GM19452 (cell line): ENCODE measurements around the gene FXR2.
A peak's percentile ranks its signal among the peaks of the same experiment; 100 is the strongest.

Experiments used
- ATAC-seq: cut with Tn5 transposase; IDR thresholded peaks from one replicate; pipeline ENCODE4 v1.9.1; 2021; ENCODE audit not compliant: unreplicated experiment

The FXR2 gene

DNA sequence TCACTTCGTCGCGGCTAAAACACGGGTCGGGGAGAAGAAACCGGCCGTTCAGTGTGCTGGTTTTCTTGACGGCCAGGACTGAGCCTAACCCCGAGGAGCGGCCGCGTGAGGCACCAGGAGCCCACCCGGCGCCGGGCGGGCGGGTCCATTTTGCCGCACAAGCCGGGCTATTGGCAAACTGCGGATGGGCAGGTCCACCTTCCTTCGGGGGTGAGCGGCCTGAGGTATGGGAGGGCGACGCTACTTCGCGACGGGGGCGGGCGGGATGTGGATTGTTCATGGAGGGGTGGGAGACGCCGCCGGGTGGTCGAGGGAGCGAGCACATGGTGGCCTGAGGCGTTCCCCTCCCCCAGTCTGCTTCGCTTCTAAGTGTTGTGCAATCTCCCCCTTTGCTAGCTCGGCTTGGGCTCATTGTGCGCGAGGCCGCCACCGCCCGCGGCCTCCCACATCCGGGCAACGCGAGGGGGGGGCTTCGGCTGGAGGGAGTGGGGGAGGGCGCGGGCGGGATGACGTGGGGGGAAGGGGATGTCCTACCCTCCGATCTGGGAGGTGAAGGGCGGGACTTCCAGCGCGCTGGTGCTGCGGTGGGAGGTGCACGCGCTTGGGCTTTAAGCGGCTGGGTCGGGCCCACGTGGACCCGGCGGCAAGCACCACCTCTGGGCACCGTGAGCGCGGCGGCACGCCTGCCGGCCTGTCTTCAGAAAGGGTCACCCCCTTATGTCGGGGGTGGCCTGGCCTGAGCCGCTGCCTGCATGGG is 41.2 kb downstream of the FXR2 start:
- ATAC-seq, result peak; percentile 28

GRCh38 chr17:7572588-7573323 is 41.9 kb downstream of the FXR2 start:
- peak; percentile 85 for ATAC-seq

DNA sequence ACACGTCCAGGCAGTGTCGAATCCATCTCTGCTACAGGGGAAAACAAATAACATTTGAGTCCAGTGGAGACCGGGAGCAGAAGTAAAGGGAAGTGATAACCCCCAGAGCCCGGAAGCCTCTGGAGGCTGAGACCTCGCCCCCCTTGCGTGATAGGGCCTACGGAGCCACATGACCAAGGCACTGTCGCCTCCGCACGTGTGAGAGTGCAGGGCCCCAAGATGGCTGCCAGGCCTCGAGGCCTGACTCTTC is 42.4 kb downstream of the FXR2 start:
- ATAC-seq, result no peak

DNA sequence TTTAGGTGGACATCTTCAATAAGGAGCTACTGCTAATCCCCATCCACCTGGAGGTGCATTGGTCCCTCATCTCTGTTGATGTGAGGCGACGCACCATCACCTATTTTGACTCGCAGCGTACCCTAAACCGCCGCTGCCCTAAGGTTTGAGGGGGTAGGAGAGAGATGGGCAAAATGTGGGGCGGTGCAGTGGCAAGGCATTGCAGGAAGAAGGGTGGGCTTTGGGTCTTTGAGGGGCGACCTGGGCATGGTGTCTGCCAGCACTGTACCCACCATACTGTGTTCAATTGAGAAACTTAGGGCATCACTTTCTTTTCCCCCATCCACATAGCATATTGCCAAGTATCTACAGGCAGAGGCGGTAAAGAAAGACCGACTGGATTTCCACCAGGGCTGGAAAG is 44.3 kb downstream of the FXR2 start:
- no peak for ATAC-seq

GRCh38 chr17:7569571-7569970 is 45.1 kb downstream of the FXR2 start:
- no peak for ATAC-seq

GRCh38 chr17:7563115-7563869 is 51.4 kb downstream of the FXR2 start:
- ATAC-seq, result no peak

DNA sequence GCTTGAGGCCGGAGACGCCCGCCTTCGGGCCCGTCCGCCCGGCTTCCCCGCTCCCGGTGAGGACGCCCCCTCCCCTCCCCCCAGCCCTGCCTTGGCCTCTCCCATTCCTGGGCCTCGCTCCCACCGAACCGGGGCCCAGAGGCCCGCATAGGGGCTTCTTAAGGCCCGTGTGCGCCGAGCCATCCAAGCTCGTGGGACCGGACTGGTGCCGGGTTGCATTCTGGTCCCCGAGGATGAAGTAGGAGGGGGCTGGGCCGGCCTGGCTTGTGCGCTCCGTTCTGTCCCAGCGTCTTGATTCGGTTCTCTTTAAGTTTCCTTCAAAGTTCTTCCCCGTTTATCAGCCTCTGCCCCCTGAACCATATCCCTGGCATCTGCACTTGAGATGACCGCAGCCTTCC is 52.5 kb downstream of the FXR2 start:
- peak; percentile 11 for ATAC-seq

DNA sequence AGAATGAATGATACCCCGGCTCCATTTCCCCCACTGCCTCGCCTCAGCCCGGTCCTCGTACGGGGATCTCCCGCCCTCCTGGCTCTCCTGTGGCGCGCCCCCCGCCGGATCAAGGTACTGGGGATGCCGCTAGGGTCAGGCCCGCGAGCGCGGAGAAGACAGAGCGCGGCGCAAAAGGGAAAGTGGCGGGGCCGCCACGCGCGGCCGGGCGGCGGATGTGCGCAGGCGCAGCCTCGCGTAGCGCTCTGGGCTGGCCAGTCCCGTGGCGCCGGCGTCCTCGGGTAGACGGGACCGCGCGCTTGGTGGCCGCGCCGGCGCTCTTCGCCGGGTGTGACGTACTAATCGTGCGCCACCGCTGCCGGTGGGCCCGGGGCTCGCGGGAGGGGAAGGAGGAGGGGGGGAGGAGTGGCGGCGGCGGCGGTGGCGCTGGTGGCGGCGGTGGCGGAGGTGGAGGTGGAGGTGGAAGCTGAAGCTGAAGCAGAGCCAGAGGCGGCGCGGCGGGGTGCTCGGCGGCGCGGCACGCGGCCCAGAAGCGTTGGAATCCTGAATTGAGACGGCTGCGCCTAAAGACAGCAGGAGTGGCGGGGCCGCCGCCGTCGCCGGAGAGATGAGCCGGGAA is 53.0 kb downstream of the FXR2 start, which contains the start of gene SENP3:
Gene SENP3 (plus strand): TSS at position 331 of the 619 bp plus-strand sequence. CDS start 1,158 bp downstream, outside the sequence.
- ATAC-seq, result peak; percentile 55

DNA sequence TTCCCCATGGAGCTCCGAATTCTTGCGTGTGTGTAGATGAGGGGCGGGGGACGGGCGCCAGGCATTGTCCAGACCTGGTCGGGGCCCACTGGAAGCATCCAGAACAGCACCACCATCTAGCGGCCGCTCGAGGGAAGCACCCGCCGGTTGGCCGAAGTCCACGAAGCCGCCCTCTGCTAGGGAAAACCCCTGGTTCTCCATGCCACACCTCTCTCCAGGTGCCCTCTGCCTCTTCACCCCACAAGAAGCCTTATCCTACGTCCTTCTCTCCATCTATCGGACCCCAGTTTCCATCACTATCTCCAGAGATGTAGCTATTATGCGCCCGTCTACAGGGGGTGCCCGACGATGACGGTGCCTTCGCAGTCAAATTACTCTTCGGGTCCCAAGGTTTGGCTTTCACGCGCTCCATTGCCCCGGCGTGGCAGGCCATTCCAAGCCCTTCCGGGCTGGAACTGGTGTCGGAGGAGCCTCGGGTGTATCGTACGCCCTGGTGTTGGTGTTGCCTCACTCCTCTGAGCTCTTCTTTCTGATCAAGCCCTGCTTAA is 53.6 kb downstream of the FXR2 start:
- peak; percentile 43 for ATAC-seq

DNA sequence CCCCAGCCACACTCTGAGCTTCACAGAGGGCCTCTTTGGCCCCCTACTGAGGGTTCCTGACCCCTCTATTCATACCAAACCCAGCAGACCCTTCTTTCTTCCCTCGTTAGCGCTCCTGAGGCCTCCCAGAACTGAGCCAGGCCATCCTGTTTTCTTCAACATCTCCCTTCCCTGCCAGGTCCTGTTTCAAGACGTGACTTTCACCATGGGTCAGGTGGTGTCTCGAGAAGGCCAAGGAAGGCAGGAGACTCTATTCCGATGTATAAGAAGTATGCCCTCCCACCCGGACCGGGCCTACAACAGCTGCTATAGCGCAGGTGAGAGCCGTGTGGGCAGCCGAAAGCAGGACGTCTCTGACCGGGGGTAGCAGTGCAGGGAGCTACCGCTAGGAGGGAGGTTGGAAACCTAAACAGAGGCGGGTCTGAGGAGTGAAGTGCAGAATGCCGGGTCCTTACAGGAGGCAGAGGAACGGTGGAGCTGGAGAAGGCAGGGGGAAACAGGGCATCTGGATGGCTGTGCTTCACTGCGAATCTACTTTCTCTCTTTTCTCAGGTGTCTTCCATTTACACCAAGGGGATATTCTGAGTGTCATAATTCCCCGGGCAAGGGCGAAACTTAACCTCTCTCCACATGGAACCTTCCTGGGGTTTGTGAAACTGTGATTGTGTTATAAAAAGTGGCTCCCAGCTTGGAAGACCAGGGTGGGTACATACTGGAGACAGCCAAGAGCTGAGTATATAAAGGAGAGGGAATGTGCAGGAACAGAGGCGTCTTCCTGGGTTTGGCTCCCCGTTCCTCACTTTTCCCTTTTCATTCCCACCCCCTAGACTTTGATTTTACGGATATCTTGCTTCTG is 54.3 kb downstream of the FXR2 start:
- ATAC-seq, result no peak

DNA sequence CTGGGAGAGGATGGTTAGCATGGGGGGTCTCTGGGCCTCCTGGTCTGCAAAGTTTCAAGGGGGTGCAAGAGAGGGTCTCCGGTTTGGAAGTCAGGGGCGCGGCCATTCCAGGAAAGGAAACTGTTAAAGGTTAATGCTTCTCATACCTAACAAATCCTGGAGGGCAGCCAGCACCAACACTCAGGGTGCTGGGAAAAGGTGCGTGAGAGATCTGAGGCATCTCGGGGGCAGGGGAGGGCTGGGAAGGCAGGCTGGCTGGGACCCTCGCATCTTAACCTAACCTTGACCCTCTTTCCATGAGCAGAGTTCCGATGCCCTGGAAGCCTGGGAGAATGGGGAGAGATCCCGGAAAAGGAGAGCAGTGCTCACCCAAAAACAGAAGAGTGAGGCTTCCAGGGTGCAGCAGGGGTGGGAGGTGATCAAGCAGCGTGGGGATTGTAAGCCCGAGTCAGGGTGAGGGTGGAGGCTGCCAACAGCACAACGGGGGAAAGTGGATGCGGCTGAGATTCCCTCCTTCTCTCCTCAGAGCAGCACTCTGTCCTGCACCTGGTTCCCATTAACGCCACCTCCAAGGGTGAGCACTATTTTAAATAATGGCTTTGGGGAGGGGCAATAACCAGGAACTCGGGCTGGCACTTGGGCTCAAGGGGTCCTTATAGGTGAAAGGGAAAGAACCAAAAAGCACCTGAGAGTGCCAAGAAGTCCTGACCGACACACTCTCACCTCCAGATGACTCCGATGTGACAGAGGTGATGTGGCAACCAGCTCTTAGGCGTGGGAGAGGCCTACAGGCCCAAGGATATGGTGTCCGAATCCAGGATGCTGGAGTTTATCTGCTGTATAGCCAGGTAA is 55.2 kb downstream of the FXR2 start:
- ATAC-seq, result no peak

GRCh38 chr17:7558544-7559319 is 56.0 kb downstream of the FXR2 start, which contains the start of gene TNFSF13:
TSS of gene TNFSF13 (plus strand) at chr17:7558750. CDS start at chr17:7559040, 290 bp downstream.
- ATAC-seq, result no peak

GRCh38 chr17:7557775-7558543 is 56.7 kb downstream of the FXR2 start:
- ATAC-seq, result no peak

DNA sequence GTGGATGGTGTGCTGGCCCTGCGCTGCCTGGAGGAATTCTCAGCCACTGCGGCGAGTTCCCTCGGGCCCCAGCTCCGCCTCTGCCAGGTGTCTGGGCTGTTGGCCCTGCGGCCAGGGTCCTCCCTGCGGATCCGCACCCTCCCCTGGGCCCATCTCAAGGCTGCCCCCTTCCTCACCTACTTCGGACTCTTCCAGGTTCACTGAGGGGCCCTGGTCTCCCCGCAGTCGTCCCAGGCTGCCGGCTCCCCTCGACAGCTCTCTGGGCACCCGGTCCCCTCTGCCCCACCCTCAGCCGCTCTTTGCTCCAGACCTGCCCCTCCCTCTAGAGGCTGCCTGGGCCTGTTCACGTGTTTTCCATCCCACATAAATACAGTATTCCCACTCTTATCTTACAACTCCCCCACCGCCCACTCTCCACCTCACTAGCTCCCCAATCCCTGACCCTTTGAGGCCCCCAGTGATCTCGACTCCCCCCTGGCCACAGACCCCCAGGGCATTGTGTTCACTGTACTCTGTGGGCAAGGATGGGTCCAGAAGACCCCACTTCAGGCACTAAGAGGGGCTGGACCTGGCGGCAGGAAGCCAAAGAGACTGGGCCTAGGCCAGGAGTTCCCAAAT is 57.4 kb downstream of the FXR2 start:
- ATAC-seq, result no peak

- no peak for ATAC-seq
Measured at GRCh38 chr17:7556627-7557026, 58.1 kb downstream of the FXR2 start.

GRCh38 chr17:7555320-7555948 is 59.3 kb downstream of the FXR2 start:
- ATAC-seq, result no peak

GRCh38 chr17:7553356-7553755 is 61.3 kb downstream of the FXR2 start:
- ATAC-seq, result no peak
